ENCODE measurements around the gene HSPE1.

DNA sequence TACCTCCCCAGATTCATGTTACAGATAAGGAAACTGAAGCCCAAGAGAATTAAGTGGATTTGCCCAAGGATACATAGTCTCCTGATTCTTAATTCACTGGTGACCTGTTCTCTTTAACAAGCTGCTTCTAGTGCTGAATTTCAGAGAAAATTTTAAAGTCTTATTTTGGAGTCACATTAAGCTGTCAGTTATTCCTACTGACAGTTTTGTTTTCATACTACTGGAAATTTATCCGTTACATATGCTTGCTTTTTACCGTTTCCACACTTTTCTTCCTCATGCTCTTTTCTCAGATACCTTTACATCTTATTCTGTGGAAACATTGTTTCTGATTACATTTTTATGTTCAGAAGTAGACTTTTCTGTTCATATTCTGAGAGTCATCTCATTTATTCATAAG, 17.0 kb downstream of the HSPE1 start:
- TF ChIP-seq, protein P1, sequence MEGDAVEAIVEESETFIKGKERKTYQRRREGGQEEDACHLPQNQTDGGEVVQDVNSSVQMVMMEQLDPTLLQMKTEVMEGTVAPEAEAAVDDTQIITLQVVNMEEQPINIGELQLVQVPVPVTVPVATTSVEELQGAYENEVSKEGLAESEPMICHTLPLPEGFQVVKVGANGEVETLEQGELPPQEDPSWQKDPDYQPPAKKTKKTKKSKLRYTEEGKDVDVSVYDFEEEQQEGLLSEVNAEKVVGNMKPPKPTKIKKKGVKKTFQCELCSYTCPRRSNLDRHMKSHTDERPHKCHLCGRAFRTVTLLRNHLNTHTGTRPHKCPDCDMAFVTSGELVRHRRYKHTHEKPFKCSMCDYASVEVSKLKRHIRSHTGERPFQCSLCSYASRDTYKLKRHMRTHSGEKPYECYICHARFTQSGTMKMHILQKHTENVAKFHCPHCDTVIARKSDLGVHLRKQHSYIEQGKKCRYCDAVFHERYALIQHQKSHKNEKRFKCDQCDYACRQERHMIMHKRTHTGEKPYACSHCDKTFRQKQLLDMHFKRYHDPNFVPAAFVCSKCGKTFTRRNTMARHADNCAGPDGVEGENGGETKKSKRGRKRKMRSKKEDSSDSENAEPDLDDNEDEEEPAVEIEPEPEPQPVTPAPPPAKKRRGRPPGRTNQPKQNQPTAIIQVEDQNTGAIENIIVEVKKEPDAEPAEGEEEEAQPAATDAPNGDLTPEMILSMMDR (conservative IDR thresholded peaks at IDR 0.05; ENCODE audit: low read length) = no peak
- TF ChIP-seq EZH2phosphoT487 (IDR thresholded peaks at IDR 0.05; ENCODE audit: borderline replicate concordance, low read depth, low read length) = no peak
